Activated naive CD8-positive, alpha-beta T cell treated with anti-CD3 and anti-CD28 coated beads, Interleukin-2, amount 50 U/mL, for 24 hours (primary cell): ENCODE measurements around the gene RREB1.

ENCODE experiments used
- ATAC-seq: fragments of 150-1000 bp; cut with Tn5 transposase; one replicate; pipeline ENCODE4 v1.10.0; 2021
- DNase-seq: peaks from one replicate; pipeline ENCODE4 v3.0.0; 2021
- H3K27ac Mint-ChIP-seq: one replicate; pipeline ENCODE4 v1.8.0; 2021; ENCODE audit warnings: mild to moderate bottlenecking, mixed read lengths
- H3K27me3 Mint-ChIP-seq: one replicate; pipeline ENCODE4 v1.8.0; 2021; ENCODE audit warnings: mixed read lengths
- H3K36me3 Mint-ChIP-seq: one replicate; pipeline ENCODE4 v1.8.0; 2021; ENCODE audit warnings: low read depth, mixed read lengths
- H3K4me1 Mint-ChIP-seq: one replicate; pipeline ENCODE4 v1.8.0; 2021; ENCODE audit warnings: mixed read lengths
- H3K4me3 Mint-ChIP-seq: one replicate; pipeline ENCODE4 v1.8.0; 2021; ENCODE audit warnings: mild to moderate bottlenecking, moderate library complexity, mixed read lengths
- H3K9me3 Mint-ChIP-seq: one replicate; pipeline ENCODE4 v1.8.0; 2021; ENCODE audit warnings: mixed read lengths

Gene RREB1

DNA sequence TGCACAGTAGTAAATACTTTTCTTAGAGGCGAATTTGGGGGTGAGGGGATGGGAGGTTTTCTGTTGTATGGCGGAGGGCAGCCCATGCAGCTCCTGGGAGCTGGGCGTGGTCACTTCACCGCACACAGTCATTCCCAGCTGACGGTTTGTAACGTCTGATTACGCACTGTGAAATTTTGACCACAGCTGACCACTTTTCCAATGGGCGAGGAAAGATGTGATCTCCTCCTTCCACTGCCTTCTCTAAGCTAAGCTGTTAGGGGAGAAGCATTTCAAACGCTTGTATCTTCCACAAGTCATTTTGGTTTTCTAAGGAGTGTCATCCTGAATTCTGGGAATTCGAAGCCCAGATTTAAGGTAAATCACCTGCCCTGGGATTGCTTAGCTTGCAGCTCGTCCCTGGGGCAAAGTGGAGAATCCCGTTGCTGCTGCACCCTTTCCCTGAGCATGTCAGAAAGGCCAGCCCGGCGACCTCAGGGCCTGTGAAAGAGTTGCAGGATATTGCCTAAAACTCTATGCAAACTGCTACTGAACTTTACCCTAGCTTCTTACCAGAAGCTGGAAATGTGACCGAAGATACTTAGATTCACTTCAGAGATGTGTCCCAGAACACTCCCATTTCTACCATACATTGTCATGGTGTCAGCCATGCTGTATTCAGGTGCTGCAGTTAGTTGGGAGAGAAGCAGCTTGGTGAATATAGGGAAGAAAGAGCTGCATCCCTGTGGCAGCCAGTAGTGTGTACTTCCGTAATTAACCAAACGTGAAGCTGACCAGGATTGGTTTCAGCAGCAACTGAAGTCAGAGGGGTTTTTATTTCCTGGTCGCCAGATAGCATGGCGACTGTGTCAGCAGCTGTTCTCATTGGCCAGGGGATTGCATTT, 58.9 kb downstream of the RREB1 start:
- Mint-ChIP-seq H3K27me3 (no peaks in the 10 kb centered on the region), H3K36me3 (peaks cover 14% of the 10 kb centered on the region), H3K27ac (no peak overlapping the region), H3K9me3 (no peaks in the 10 kb centered on the region), H3K4me1 (peaks cover 61% of the 10 kb centered on the region), H3K4me3 (no peak overlapping the region)
- DNase-seq (no peak), ATAC-seq (no peak)

DNA sequence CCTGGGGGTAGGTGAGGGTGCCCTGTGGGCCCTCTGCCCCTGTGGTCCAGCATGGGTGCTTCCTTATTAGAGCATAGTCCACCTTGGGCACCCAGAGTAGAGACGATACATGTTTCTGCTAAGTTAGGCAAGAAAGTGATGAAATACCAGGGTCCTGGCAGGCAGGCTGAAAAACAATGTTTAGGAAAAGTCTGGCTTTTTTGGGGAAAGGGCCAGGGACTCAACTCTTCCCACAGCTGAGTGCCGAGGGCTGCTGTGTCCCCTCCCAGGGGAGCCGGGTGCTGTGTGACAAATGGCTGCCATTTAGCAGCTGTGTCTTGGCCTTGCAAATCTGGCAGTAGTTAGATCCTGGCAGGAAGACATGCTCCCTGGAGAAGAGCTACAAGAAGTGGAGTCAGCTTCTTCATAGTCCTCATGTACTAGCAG, 61.5 kb downstream of the RREB1 start:
- no peak for ATAC-seq
- H3K36me3 Mint-ChIP-seq, result peaks cover 7% of the 10 kb centered on the region
- H3K4me1 Mint-ChIP-seq, result peaks cover 42% of the 10 kb centered on the region
- no peak overlapping the region for H3K4me3 Mint-ChIP-seq
- no peak for DNase-seq
- no peak overlapping the region for H3K27ac Mint-ChIP-seq
- no peaks in the 10 kb centered on the region for H3K27me3 Mint-ChIP-seq
- no peaks in the 10 kb centered on the region for H3K9me3 Mint-ChIP-seq

DNA sequence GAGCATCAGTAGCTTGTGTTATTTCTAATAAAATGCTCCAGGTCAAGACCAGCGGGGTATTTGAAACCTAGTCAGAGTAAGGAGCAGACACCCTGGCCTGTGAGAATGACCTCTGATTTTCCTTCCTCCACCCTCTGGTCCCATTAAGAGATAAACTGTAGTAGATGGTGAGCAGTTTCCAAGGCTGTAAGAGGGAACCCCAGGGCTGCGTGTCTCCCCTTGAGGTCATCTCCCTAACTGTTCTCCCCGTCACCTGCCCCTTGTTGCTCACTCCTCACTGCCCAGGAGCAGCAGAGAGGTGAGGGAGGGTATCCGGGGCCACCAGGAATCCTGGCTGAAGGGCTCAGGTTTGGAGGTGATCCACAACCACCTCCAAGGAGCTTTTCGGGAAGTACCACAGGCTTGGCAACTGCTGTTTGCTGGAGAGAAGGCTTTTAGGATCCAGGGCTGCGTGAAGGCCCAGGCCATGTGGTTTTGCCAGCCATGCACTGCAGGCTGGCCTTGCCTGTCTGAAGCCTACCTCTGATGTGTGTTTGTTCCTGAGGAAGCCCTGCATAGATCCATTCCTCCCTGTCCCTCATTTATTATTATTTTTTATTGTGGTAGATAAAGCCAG, 62.5 kb downstream of the RREB1 start:
- peaks cover 33% of the 10 kb centered on the region for H3K4me1 Mint-ChIP-seq
- DNase-seq (no peak), ATAC-seq (no peak)
- H3K4me3 Mint-ChIP-seq, result no peak overlapping the region
- H3K27ac Mint-ChIP-seq, result no peak overlapping the region
- H3K27me3 Mint-ChIP-seq, result no peaks in the 10 kb centered on the region
- no peaks in the 10 kb centered on the region for H3K9me3 Mint-ChIP-seq
- peaks cover 5% of the 10 kb centered on the region for H3K36me3 Mint-ChIP-seq

DNA sequence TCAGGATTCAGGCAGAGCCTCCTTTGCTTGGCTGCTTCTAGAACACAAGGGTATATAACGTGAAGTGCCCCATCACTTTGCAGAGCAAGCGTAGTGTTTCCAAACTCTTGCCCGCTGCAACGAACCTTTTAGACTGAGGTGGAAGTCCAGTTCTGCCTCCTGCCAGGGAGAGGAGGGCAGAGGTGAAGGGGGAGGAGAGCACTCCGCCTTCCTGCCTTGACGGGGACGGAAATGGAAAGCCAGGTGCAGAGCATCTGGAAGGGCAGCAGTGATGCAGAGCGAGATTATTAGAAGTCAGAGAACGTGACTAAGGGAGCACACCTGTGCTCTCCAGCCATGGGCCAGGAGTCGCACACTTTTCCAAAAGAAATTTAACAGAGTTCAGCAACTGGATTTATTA, 63.4 kb downstream of the RREB1 start:
- Mint-ChIP-seq H3K4me1 (peaks cover 26% of the 10 kb centered on the region), H3K9me3 (no peaks in the 10 kb centered on the region), H3K36me3 (peaks cover 5% of the 10 kb centered on the region), H3K4me3 (no peak overlapping the region), H3K27ac (no peak overlapping the region), H3K27me3 (no peaks in the 10 kb centered on the region)
- DNase-seq (no peak), ATAC-seq (no peak)

DNA sequence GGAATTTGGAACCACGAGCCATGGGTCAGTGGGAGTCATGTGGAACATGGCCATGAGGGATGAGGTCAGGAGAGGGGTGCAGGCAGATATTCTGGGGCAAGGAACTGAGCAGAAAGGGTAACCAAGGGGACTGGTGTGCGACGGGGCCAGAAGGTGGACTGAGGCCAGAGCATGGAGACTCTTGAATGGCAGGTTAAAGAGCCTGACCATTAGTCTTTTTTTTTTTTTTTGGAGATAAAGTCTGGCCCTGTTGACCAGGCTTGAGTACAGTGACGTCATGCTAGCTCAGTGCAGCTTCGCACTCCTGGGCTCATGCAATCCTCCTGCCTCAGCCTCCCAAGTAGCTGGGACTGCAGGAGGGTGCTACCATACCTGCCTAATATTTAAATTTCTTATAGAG, 64.0 kb downstream of the RREB1 start:
- Mint-ChIP-seq H3K36me3 (peaks cover 6% of the 10 kb centered on the region), H3K4me1 (peaks cover 24% of the 10 kb centered on the region), H3K9me3 (no peaks in the 10 kb centered on the region), H3K27ac (no peak overlapping the region), H3K27me3 (no peaks in the 10 kb centered on the region), H3K4me3 (no peak overlapping the region)
- DNase-seq (no peak), ATAC-seq (no peak)

DNA sequence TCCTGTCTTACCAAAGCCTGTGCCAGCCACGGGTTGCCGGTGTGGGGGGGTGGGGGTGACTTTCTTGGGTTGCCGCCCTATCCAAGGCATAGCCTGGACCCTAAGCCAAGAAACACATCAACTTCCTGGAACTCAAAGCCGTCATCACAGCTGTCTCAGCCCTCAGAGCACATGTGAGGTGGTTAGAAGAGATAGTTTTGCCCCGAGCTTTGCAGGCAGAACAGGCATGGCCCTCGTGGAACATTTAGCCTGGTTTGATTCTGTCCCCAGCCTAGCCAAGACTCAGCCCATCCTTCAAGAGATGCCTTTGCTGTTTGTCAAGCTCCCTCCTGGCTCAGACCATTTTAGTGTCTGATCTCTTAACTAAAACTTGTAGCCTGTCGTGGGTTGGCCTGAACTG, 64.9 kb downstream of the RREB1 start:
- DNase-seq, result no peak
- Mint-ChIP-seq H3K4me1 (peaks cover 21% of the 10 kb centered on the region), H3K27ac (no peak overlapping the region), H3K4me3 (no peak overlapping the region), H3K27me3 (no peaks in the 10 kb centered on the region), H3K9me3 (no peaks in the 10 kb centered on the region), H3K36me3 (peaks cover 3% of the 10 kb centered on the region)
- ATAC-seq, result no peak

DNA sequence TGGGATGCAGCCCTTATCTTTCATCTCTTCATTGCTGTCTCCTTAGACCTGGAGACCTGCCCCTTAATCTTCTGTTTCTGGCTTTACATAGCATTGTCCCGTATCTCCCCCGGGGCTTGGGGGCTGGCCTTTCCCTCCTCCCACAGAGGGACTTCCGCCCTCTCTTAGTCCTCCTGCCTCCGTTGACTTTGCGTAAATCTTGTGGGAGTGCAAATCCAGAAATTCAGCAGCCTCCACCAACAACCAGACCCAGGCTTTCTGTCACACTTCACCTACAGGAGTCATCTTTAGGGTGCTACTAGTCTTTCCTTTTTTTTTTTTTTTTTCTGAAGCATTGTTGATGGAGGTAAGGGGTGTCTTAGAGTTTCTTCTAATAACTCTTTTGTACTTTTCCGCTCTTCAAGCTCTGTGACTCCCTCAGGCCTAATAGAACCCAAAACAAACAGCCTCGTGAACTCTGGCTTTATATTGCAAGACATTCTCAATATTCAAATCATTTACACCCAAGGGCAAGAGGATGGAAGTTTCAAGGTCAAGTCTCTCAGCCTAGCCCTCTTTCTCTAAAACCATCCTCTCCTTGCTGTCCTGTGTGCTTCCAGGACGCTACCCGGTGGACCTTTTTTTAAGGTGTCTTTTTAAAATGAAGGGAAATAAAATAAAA, 66.2 kb downstream of the RREB1 start:
- H3K27ac Mint-ChIP-seq, result no peak overlapping the region
- no peak for DNase-seq
- H3K9me3 Mint-ChIP-seq, result no peaks in the 10 kb centered on the region
- no peak for ATAC-seq
- H3K27me3 Mint-ChIP-seq, result no peaks in the 10 kb centered on the region
- H3K4me3 Mint-ChIP-seq, result no peak overlapping the region
- H3K4me1 Mint-ChIP-seq, result peaks cover 13% of the 10 kb centered on the region
- H3K36me3 Mint-ChIP-seq, result peaks cover 3% of the 10 kb centered on the region

DNA sequence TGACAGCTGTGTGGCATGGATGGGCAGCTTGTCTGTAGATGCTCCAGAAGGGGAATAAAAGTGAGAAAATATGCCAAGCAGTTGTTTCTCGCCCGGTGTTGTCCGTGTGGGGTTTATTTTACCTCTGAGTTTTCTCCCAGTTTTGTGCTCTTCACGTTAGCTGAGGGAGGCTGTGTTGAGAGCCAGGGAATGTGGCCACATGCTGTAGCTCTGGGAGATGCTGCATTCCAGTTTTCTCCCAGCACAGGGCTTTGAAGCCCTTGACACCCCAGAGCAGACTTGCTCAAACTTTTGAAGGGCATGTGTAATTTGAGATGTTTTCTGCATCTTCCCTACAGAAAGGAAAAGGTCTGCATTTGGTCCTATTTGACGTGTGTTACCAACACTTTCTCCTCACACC, 67.7 kb downstream of the RREB1 start:
- Mint-ChIP-seq H3K36me3 (peaks cover 13% of the 10 kb centered on the region), H3K9me3 (no peaks in the 10 kb centered on the region), H3K4me3 (no peak overlapping the region), H3K27ac (no peak overlapping the region), H3K4me1 (peaks cover 6% of the 10 kb centered on the region), H3K27me3 (no peaks in the 10 kb centered on the region)
- ATAC-seq (no peak), DNase-seq (no peak)

DNA sequence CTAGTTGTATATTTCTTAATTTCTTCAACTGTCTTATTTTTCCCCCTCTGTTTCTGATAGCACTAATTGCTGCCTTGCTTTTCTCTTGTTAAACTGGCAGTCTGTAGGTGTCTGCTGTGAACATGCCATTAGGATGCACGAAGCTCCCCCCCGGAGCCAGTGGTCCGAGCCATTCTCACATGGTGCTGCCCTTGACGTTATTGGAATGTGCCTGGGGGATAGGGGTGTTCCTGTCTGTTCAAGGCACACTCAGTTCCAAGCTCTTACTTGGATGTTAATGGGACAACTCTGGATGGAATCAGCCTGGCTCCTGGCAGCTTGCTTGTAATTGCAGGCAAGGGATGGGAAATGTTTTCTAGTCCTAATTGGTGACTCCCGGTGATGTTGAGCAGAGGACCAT, 68.4 kb downstream of the RREB1 start:
- Mint-ChIP-seq H3K27me3 (no peaks in the 10 kb centered on the region), H3K4me1 (peaks cover 4% of the 10 kb centered on the region), H3K9me3 (no peaks in the 10 kb centered on the region), H3K27ac (no peak overlapping the region), H3K36me3 (peaks cover 20% of the 10 kb centered on the region), H3K4me3 (no peak overlapping the region)
- no peak for ATAC-seq
- no peak for DNase-seq

DNA sequence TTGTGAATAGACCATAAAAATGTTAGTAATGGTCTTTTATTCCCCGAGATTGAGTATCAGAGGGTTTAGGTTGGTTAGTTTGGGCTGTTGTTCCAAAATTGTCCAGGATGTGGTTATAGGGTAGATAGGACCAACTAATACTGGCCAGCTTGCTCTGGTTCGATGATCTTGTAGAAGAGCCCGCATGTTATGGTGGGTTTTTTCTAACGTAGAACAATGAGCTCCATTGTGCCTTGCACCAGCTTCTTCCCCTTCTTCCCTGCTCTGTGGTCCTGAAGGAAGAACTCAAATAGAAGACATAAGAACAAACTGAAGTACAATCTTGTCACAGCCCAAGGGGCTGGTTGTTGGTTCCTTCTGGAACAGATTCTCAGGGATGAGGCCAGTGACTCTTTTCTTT, 70.5 kb downstream of the RREB1 start:
- no peaks in the 10 kb centered on the region for H3K9me3 Mint-ChIP-seq
- no peak for DNase-seq
- no peak for ATAC-seq
- H3K4me3 Mint-ChIP-seq, result no peak overlapping the region
- no peak overlapping the region for H3K27ac Mint-ChIP-seq
- no peaks in the 10 kb centered on the region for H3K27me3 Mint-ChIP-seq
- no peaks in the 10 kb centered on the region for H3K4me1 Mint-ChIP-seq
- peaks cover 33% of the 10 kb centered on the region for H3K36me3 Mint-ChIP-seq

DNA sequence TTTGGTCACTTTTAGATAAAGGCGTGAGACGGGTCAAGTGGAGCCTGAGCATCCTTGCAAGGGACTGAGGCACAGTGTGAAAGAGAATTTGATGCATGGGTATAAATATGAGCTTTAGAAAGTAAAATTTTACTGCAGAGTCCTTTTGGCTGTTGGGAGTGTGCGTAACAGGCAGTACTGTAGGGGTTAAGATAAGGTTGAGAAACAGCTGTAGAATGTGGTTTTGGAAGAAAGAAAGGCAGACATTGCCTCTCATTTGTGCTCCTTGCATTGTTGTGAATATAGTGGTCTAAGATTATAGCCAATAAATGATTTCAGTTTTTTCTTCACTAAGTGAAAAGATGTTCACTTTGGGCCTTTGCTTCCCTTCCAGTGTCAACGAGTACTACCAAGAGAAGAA, 73.0 kb downstream of the RREB1 start:
- H3K4me1 Mint-ChIP-seq, result peaks cover 2% of the 10 kb centered on the region
- no peak for ATAC-seq
- peaks cover 45% of the 10 kb centered on the region for H3K36me3 Mint-ChIP-seq
- H3K9me3 Mint-ChIP-seq, result no peaks in the 10 kb centered on the region
- H3K27me3 Mint-ChIP-seq, result no peaks in the 10 kb centered on the region
- H3K27ac Mint-ChIP-seq, result no peak overlapping the region
- DNase-seq, result no peak
- no peak overlapping the region for H3K4me3 Mint-ChIP-seq

DNA sequence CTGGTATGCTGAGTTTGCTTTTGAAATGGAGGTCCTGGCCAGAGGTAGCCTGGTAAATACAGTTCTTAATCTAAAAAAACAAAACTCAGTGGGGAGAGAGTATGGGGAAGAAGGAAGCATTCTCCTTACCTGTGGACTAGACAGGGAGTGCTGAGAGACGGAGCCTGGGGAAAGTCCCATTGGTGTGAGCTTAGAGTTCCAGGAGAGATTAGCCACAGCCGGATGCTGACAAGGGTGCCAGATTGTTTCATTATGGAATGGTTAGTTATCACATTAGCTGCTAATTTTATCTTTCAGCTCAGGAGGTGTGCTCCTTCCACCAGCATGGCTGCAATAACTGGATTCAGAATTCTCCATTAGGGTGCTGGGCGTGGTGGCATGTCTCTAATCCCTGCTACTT, 75.9 kb downstream of the RREB1 start:
- ATAC-seq (no peak), DNase-seq (no peak)
- H3K4me3 Mint-ChIP-seq, result no peak overlapping the region
- H3K36me3 Mint-ChIP-seq, result peaks cover 62% of the 10 kb centered on the region
- peaks cover 9% of the 10 kb centered on the region for H3K4me1 Mint-ChIP-seq
- H3K9me3 Mint-ChIP-seq, result no peaks in the 10 kb centered on the region
- no peaks in the 10 kb centered on the region for H3K27me3 Mint-ChIP-seq
- H3K27ac Mint-ChIP-seq, result no peak overlapping the region

DNA sequence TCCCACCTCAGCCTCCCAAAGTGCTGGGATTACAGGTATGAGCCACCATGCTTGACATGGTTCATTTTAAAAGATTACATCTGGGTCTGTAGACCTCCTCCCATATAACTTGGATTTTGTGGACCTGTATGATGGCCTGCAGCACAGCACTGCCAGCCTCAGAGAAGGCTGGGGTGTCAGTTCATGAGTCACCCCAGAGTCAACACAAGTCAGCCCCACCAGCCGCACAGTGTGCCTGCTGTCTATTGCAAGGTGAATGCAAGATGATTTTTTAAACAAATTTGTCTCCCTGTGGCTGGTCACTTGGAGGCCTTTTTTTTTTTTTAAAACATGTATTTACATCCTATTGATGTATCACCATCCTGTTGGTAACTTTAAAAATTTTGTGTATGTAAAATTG, 76.7 kb downstream of the RREB1 start:
- no peak overlapping the region for H3K4me3 Mint-ChIP-seq
- no peaks in the 10 kb centered on the region for H3K27me3 Mint-ChIP-seq
- no peak overlapping the region for H3K27ac Mint-ChIP-seq
- ATAC-seq, result peak; percentile 37
- peaks cover 66% of the 10 kb centered on the region for H3K36me3 Mint-ChIP-seq
- peaks cover 13% of the 10 kb centered on the region for H3K4me1 Mint-ChIP-seq
- H3K9me3 Mint-ChIP-seq, result no peaks in the 10 kb centered on the region
- DNase-seq, result no peak

DNA sequence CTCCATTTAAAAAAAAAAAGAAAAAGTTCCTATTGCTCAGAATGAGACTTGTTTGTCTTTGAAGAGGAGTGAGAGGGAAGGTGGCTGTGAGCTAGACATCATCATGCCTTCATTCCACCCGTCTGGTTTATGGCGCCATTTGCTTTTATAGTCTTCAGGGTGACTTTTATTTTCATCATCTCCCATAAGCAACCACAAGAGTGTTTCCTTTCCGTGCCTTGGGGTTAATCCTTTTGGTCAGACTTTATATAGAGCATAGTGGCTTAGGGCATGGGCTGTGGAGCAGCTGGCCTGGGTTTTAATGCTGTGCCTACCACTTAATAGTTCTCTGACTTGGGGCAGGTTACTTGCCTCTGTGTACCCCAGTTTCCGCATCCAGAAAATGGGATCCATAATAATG, 77.8 kb downstream of the RREB1 start:
- H3K36me3 Mint-ChIP-seq, result peaks cover 67% of the 10 kb centered on the region

DNA sequence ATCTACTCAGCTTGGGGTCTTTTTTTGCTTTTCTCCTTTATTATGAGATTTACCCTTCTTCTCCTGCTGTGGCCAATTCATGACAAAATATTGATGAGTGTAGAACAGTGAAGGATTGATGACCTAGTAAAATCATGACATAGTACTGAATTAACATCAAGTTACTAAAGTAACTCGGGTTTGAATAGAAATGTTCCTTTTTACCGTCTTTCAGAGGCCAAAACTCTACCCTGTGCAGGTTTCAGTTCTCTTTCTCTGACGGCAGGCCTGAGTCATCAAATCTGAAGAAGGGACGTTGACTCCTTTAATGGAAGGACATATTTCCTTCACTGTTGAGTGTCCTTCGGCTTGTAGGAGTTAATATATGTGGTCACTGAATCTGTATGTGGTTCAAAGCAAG, 80.7 kb downstream of the RREB1 start:
- Mint-ChIP-seq H3K27me3 (no peaks in the 10 kb centered on the region), H3K9me3 (no peaks in the 10 kb centered on the region), H3K27ac (peak overlapping the region; percentile 74), H3K4me1 (peaks cover 13% of the 10 kb centered on the region), H3K4me3 (no peak overlapping the region), H3K36me3 (peaks cover 66% of the 10 kb centered on the region)
- ATAC-seq, result peak; percentile 57
- DNase-seq, result no peak

More for the DNA sequence above, 77.8 kb downstream of the RREB1 start:
- Mint-ChIP-seq H3K4me1 (peaks cover 13% of the 10 kb centered on the region), H3K27me3 (no peaks in the 10 kb centered on the region), H3K9me3 (no peaks in the 10 kb centered on the region), H3K4me3 (no peak overlapping the region), H3K27ac (no peak overlapping the region)
- ATAC-seq (no peak), DNase-seq (no peak)
